ENCODE data around the gene PRAMEF27.
"Not testable (repeated sequence)": the region's sequence is repeated elsewhere in the genome, so short reads cannot be mapped to it uniquely, and the experiment has no call there.

- not testable (repeated sequence) for TF ChIP-seq POLR2AphosphoS5 (IDR thresholded peaks at IDR 0.05; ENCODE audit: borderline replicate concordance, low read depth, low read length); EZH2 (IDR thresholded peaks at IDR 0.05)
These were observed 50.6 kb downstream of the PRAMEF27 start for GRCh38 chr1:13005732-13006131.
